Activated CD4-positive, alpha-beta T cell treated with anti-CD3 and anti-CD28 coated beads for 4 hours (primary cell): ENCODE measurements around the gene PQBP1.

ENCODE experiments used
- DNase-seq, 2 donors: peaks; one replicate each; pipeline ENCODE4 v3.0.0-alpha.2; 2020

The PQBP1 gene

GRCh38 chrX:48927123-48927522 is 29.4 kb downstream of the PQBP1 start:
- DNase-seq: no peak

- DNase-seq: no peak
These were observed 30.1 kb downstream of the PQBP1 start for GRCh38 chrX:48927736-48928382.

GRCh38 chrX:48933757-48934156 is 36.0 kb downstream of the PQBP1 start:
- no peak for DNase-seq

- no peak for DNase-seq
These were observed 37.0 kb downstream of the PQBP1 start for GRCh38 chrX:48934581-48935300.

- no peak for DNase-seq
These were observed 37.6 kb downstream of the PQBP1 start for GRCh38 chrX:48935301-48935670.

GRCh38 chrX:48936429-48937053 is 38.8 kb downstream of the PQBP1 start:
- no peak for DNase-seq

GRCh38 chrX:48937054-48937907 is 39.6 kb downstream of the PQBP1 start:
- DNase-seq: peak; percentile 84 to 85

- peak in 1 of 2 donors; percentile 53 for DNase-seq
These were observed 41.1 kb downstream of the PQBP1 start for GRCh38 chrX:48938721-48939425.

- DNase-seq: no peak
These were observed 41.9 kb downstream of the PQBP1 start for GRCh38 chrX:48939524-48940228.

- no peak for DNase-seq
These were observed 42.8 kb downstream of the PQBP1 start for GRCh38 chrX:48940404-48940955.

- no peak for DNase-seq
These were observed 45.2 kb downstream of the PQBP1 start for GRCh38 chrX:48942895-48943294.

GRCh38 chrX:48945517-48946348 is 48.0 kb downstream of the PQBP1 start:
- peak; percentile 44 to 51 for DNase-seq

- no peak for DNase-seq
These were observed 50.9 kb downstream of the PQBP1 start for GRCh38 chrX:48948589-48948988.
